ENCODE results near the gene BMERB1.
"Not testable (repeated sequence)": the region's sequence is repeated elsewhere in the genome, so short reads cannot be mapped to it uniquely, and the experiment has no call there.

The BMERB1 gene

DNA sequence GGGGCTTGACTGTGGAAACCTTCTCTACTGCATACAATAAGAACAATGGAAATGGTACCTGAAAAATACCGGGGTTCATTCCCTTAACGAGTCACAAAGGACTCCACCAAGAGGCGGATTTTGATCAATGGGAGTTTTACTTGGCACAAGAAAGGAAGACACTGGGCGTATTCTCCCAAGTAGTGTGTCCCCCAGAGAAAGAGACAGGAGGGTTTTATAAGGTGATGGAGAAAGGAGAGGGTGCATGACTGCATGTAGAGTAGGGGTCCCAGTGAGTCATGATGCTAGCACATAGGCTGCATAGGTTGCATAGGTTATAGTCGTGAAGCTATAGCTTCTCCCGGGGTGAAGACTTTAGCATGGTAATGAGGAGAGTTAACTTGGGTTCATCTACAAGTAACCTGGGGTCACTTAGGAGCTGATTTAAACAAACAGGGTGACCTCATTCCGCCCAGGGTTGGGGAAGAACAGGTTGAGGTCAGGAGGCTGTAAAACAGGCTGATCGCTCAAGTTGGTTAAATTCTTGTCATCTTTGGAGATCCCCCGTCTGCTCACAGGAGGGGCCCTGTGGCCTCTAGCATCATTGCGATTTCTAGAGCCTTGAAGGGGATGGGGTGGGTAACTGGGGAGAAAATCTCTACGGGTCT is 37.3 kb upstream of the BMERB1 start:
- H3K27me3 ChIP-seq (ENCODE audit: control insufficient read depth, insufficient read depth, low read length) = no peaks in the 10 kb centered on the region
- no peak overlapping the region for H3K4me3 ChIP-seq (ENCODE audit: low read depth, low read length)
- no peak overlapping the region for H2AFZ ChIP-seq
- H3K27ac ChIP-seq = no peak overlapping the region
- no peaks in the 10 kb centered on the region for H3K79me2 ChIP-seq
- no peak for TF ChIP-seq CTCF (IDR thresholded peaks at IDR 0.05)
- no peaks in the 10 kb centered on the region for H3K36me3 ChIP-seq (ENCODE audit: control insufficient read depth, insufficient read depth, low read length)
- no peak overlapping the region for H3K9ac ChIP-seq
- no peak overlapping the region for H3K4me2 ChIP-seq (ENCODE audit: low read length)
- no peaks in the 10 kb centered on the region for H3K9me3 ChIP-seq (ENCODE audit: control insufficient read depth, low read length)
- H3K4me1 ChIP-seq = no peaks in the 10 kb centered on the region

DNA sequence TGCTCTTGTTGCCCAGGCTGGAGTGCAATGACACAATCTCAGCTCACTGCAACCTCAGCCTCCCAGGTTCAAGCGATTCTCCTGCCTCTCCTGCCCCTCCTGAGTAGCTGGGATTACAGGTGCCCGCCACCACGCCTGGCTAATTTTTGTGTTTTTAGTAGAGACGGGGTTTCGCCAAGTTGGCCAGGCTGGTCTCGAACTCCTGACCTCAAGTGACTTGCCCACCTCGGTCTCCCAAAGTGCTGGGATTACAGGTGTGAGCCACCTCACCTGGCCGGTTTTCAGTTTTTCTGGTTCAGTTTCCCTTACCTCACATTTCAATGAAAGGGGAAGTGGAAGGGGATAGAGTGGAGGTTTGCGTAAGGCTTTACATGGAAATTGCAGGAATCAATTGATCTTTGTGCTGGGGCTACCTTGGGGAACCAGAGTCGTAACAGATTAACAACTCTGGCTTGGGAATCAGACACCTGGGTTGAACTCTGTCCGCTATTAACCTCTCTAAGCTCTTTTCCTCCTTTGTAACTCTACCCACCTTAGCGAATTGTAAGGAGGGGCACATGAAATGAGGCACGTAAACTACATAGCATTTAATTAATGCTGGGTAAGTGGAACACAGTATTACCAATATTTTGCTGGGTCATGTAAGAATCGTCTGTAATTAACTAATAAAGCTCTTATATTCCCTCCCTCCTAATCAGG is 35.6 kb upstream of the BMERB1 start:
- Histone ChIP-seq H2AFZ (no peak overlapping the region), H3K27ac (no peak overlapping the region), H3K27me3 (ENCODE audit: control insufficient read depth, insufficient read depth, low read length) (no peaks in the 10 kb centered on the region), H3K36me3 (ENCODE audit: control insufficient read depth, insufficient read depth, low read length) (no peaks in the 10 kb centered on the region), H3K79me2 (no peaks in the 10 kb centered on the region), H3K4me2 (ENCODE audit: low read length) (no peak overlapping the region), H3K9me3 (ENCODE audit: control insufficient read depth, low read length) (no peaks in the 10 kb centered on the region), H3K4me3 (ENCODE audit: low read depth, low read length) (no peak overlapping the region), H3K4me1 (no peaks in the 10 kb centered on the region), H3K9ac (no peak overlapping the region)
- no peak for TF ChIP-seq CTCF (IDR thresholded peaks at IDR 0.05)

- Histone ChIP-seq H3K27me3 (ENCODE audit: control insufficient read depth, insufficient read depth, low read length) (no peaks in the 10 kb centered on the region), H3K4me2 (ENCODE audit: low read length) (no peak overlapping the region), H3K9me3 (ENCODE audit: control insufficient read depth, low read length) (no peaks in the 10 kb centered on the region), H3K79me2 (no peaks in the 10 kb centered on the region), H3K4me1 (no peaks in the 10 kb centered on the region), H3K27ac (no peak overlapping the region), H2AFZ (no peak overlapping the region), H3K36me3 (ENCODE audit: control insufficient read depth, insufficient read depth, low read length) (no peaks in the 10 kb centered on the region), H3K9ac (no peak overlapping the region), H3K4me3 (ENCODE audit: low read depth, low read length) (no peak overlapping the region)
- no peak for TF ChIP-seq CTCF (IDR thresholded peaks at IDR 0.05)
Measured at GRCh38 chr16:15399317-15399716, 35.1 kb upstream of the BMERB1 start.

GRCh38 chr16:15400314-15400713 is 34.1 kb upstream of the BMERB1 start:
- H3K4me2 ChIP-seq (ENCODE audit: low read length); H2AFZ ChIP-seq; H3K9ac ChIP-seq; H3K79me2 ChIP-seq; H3K4me1 ChIP-seq; H3K4me3 ChIP-seq (ENCODE audit: low read depth, low read length); H3K27ac ChIP-seq; H3K27me3 ChIP-seq (ENCODE audit: control insufficient read depth, insufficient read depth, low read length); H3K9me3 ChIP-seq (ENCODE audit: control insufficient read depth, low read length); H3K36me3 ChIP-seq (ENCODE audit: control insufficient read depth, insufficient read depth, low read length): not testable (repeated sequence)

DNA sequence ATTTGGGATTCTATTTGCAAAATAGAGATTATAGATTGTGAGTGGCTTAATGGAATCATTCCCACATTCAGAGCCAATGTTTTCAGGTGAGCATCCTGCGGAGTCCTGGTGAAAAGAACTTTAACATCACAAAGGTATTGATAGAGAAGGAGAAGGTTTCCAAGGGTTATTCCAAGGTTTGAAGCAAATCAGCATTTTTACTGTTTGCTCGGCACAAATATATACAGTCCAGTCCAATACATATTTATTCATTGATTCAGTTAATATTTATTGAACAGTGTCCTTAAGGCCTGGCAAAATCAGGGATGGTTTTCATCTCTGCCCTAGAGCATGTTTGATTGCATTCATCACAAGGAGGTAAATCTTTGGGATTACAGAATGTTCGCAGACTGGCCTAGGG is 32.4 kb upstream of the BMERB1 start:
- Histone ChIP-seq H3K36me3 (ENCODE audit: control insufficient read depth, insufficient read depth, low read length) (no peaks in the 10 kb centered on the region), H3K9ac (no peak overlapping the region), H3K4me1 (no peaks in the 10 kb centered on the region), H2AFZ (no peak overlapping the region), H3K79me2 (no peaks in the 10 kb centered on the region), H3K27ac (no peak overlapping the region), H3K9me3 (ENCODE audit: control insufficient read depth, low read length) (no peaks in the 10 kb centered on the region), H3K27me3 (ENCODE audit: control insufficient read depth, insufficient read depth, low read length) (no peaks in the 10 kb centered on the region), H3K4me2 (ENCODE audit: low read length) (no peak overlapping the region), H3K4me3 (ENCODE audit: low read depth, low read length) (no peak overlapping the region)
- TF ChIP-seq CTCF (IDR thresholded peaks at IDR 0.05) = no peak

All from parathyroid adenoma (tissue), 2 donors.